CD4-positive, CD25-positive, alpha-beta regulatory T cell (primary cell): Measurements from ENCODE around the gene DNAJC16. TPM values are rescaled to one million over a fixed set of nuclear protein-coding genes. Genes with fewer than 3 reads are reported as not detected.
A peak's percentile ranks its signal among the peaks of the same experiment; 100 is the strongest.
"Not testable (repeated sequence)": the region's sequence is repeated elsewhere in the genome, so short reads cannot be mapped to it uniquely, and the experiment has no call there.

Experiments used
- ATAC-seq, 2 donors: fragments of 150-1000 bp; cut with Tn5 transposase; one replicate each; pipeline ENCODE4 v1.10.0; 2021; ENCODE audit warnings: low read depth in 2 of 2, moderate number of reproducible peaks in 2 of 2, moderate library complexity in 1 of 2
- DNase-seq, 3 donors: peaks; one replicate each; pipeline versions ENCODE4 v3.0.0 to v3.0.0-alpha.2; 2012 to 2022; ENCODE audit warnings: mixed read lengths in 1 of 3
- H3K27ac ChIP-seq: one replicate; pipeline ENCODE4 v1.7.0; 2013; ENCODE audit warnings: mild to moderate bottlenecking, low read length; ENCODE audit not compliant: insufficient read depth, poor library complexity, severe bottlenecking
- H3K27me3 ChIP-seq: one replicate; pipeline ENCODE4 v1.7.0; 2013; ENCODE audit warnings: low read length; ENCODE audit not compliant: control insufficient read depth, insufficient read depth
- H3K36me3 ChIP-seq: one replicate; pipeline ENCODE4 v1.7.0; 2013; ENCODE audit warnings: mild to moderate bottlenecking, low read length, moderate library complexity; ENCODE audit not compliant: control insufficient read depth, insufficient read depth
- H3K4me1 ChIP-seq: 2 replicates; pipeline ENCODE4 v1.7.0; 2013; ENCODE audit warnings: mild to moderate bottlenecking, low read length; ENCODE audit not compliant: insufficient read depth, control insufficient read depth, poor library complexity, severe bottlenecking
- H3K4me3 ChIP-seq: one replicate; pipeline ENCODE4 v1.7.0; 2013; ENCODE audit warnings: low read depth, mild to moderate bottlenecking, low read length, moderate library complexity
- H3K9me3 ChIP-seq, 2 experiments: 1 replicate in 1 of 2; 2 replicates in 1 of 2; pipeline ENCODE4 v1.7.0; 2013; ENCODE audit warnings: low read length in 2 of 2, mild to moderate bottlenecking in 1 of 2, moderate library complexity in 1 of 2; ENCODE audit not compliant: control insufficient read depth in 2 of 2
- H3K27ac Mint-ChIP-seq, 3 donors: one replicate each; pipeline ENCODE4 v1.8.0; 2020 to 2022; ENCODE audit warnings: mild to moderate bottlenecking in 3 of 3, mixed read lengths in 3 of 3, moderate library complexity in 2 of 3
- H3K27me3 Mint-ChIP-seq: one replicate; pipeline ENCODE4 v1.8.0; 2022; ENCODE audit warnings: mild to moderate bottlenecking, mixed read lengths
- H3K36me3 Mint-ChIP-seq: one replicate; pipeline ENCODE4 v1.8.0; 2020; ENCODE audit warnings: mixed read lengths
- H3K4me1 Mint-ChIP-seq, 4 donors: one replicate each; pipeline ENCODE4 v1.8.0; 2020 to 2022; ENCODE audit warnings: mixed read lengths in 4 of 4, mild to moderate bottlenecking in 1 of 4
- H3K4me3 Mint-ChIP-seq, 4 donors: one replicate each; pipeline ENCODE4 v1.8.0; 2020 to 2022; ENCODE audit warnings: mild to moderate bottlenecking in 4 of 4, mixed read lengths in 4 of 4, moderate library complexity in 3 of 4
- H3K9me3 Mint-ChIP-seq, 7 donors: one replicate each; pipeline ENCODE4 v1.8.0; 2020 to 2022; ENCODE audit warnings: mixed read lengths in 7 of 7, mild to moderate bottlenecking in 3 of 7, moderate library complexity in 2 of 7
- polyA plus RNA-seq, 4 donors: library from polyadenylated mRNA; unstranded; fragments of 300-500 nt; fragmentation: Illumina TruSeq; gene quantifications; one replicate each; pipeline ENCODE4 v1.2.3, GENCODE V29; 2021
- total RNA-seq: library from RNA; stranded (reverse); gene quantifications from one replicate; pipeline ENCODE4 v1.2.3, GENCODE V29; 2022

DNAJC16 gene
- total and polyA plus RNA-seq, 5 donors from 2014 or later = 6.5 to 17.0 (median 7.8) TPM

DNA sequence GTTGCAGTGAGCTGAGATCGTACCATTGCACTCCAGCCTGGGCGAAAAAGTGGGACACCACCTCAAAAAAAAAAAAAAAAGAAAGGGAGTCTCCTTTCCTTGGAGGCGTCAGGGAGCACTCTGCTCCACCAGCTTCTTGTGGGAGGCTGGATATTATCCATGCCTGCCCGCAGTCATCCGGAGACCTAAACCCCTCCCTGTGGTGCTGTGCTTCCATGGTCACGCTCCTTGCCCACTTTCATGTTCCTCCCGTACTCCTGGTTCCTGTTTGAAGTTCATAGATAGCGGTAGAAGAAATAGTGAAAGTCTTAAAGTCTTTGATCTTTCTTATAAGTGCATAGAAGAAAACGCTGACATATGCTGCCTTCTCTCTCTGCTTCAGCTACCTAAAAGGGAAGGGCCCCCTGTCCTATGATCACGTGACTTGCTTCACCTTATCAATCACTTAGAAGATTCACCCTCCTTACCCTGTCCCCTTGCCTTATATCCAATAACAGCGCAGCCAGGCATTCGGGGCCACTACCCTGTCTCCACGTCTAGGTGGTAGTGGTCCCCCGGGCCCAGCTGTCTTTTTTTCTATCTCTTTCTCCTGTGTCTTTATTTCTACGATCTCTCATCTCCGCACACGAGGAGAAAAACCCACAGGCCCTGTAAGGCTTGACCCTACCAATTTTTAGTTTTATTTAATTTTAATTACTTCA lies 5.3 kb upstream of the DNAJC16 start:
- not testable (repeated sequence) for H3K36me3 ChIP-seq, H3K27ac ChIP-seq, H3K4me3 ChIP-seq, H3K27me3 Mint-ChIP-seq, H3K27me3 ChIP-seq, H3K9me3 Mint-ChIP-seq, ATAC-seq, H3K9me3 ChIP-seq
- H3K27ac Mint-ChIP-seq = peak overlapping the region in 2 of 3 donors; percentile 44 to 48
- peaks cover 18 to 55% (median 35%) of the 10 kb centered on the region in 4 donors for H3K4me1 Mint-ChIP-seq
- peaks cover 25% of the 10 kb centered on the region for H3K4me1 ChIP-seq
- peak in 1 of 3 donors; percentile 22 for DNase-seq
- peaks cover 14% of the 10 kb centered on the region for H3K36me3 Mint-ChIP-seq
- peak overlapping the region; percentile 52 to 72 (median 68) for H3K4me3 Mint-ChIP-seq

DNA sequence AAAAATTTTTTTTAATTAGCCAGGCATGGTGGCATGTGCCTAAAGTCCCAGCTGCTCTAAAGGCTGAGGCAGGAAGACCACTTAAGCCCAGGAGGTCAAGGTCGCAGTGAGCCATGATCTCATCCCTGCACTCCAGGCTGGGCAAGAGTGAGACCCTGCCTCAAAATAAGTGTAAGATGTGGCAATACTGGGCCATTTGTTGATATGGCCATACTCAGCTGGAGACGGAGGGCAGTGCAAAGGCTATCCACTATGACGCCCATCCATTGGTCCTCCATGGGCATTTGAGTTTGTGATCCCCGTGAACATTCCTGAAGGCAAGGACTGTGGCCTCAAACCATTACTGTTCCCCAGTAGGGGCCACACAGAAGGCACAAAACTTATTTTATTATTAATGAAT lies 4.1 kb upstream of the DNAJC16 start:
- H3K27ac ChIP-seq = no peak overlapping the region
- Mint-ChIP-seq H3K9me3 (no peaks in the 10 kb centered on the region), H3K36me3 (peaks cover 9% of the 10 kb centered on the region), H3K4me3 (peak overlapping the region; percentile 42 to 95 (median 72)), H3K27me3 (no peaks in the 10 kb centered on the region), H3K4me1 (peaks cover 21 to 57% (median 29%) of the 10 kb centered on the region in 4 donors), H3K27ac (peak overlapping the region in 1 of 3 donors; percentile 93)
- peaks cover 34% of the 10 kb centered on the region for H3K4me1 ChIP-seq
- no peak for DNase-seq
- H3K27me3 ChIP-seq = no peaks in the 10 kb centered on the region
- ATAC-seq = no peak
- H3K9me3 ChIP-seq = no peaks in the 10 kb centered on the region
- H3K4me3 ChIP-seq = no peak overlapping the region
- H3K36me3 ChIP-seq = peaks cover 3% of the 10 kb centered on the region

DNA sequence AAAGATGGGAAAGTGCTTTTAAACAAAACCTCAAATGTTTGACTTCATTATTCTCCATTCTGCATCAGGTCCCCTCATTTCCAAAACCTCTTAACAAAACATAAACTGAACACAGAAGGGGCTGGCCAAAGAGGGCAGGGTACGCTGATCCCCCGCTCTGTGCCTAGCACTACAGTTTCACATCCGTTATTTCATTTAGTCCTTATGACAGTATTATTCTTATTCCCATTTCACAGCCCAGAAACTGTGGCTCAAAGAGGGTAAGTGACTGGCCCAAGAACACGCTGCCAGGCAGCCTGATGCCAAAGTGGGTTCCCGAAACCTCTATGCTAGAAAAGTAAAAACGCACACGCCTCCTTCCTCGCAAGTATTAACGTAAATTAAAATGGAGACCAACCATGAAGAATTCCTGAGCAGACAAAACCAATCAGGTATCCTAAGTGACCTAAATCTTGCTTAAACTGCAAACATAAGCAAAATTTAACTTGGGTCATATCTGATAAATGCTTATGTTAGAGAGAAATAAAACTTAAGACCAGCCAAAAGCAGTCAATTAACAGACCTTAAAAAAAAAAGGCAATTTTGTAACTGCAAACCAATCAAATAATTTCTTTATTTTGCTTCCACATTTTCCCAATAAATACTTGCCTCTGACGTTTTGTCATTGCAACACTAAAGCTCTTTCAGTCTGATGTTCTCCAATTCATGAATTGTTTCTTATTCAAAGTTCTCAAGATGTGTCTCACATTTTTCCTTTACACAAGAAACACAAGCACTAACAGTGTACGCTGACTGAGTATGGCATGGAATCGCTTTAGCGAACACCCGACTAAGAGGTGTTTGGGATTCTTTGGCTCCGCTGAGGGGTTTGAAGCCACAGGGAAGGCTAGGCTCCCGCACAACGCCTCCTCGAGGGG lies 3.3 kb upstream of the DNAJC16 start:
- Histone ChIP-seq H3K36me3 (peaks cover under 1% of the 10 kb centered on the region), H3K4me1 (peaks cover 36% of the 10 kb centered on the region), H3K27ac (peak overlapping the region; percentile 99), H3K27me3 (no peaks in the 10 kb centered on the region), H3K4me3 (peak overlapping the region; percentile 82), H3K9me3 (no peaks in the 10 kb centered on the region)
- no peaks in the 10 kb centered on the region for H3K9me3 Mint-ChIP-seq
- peak overlapping the region; percentile 91 to 97 (median 94) for H3K4me3 Mint-ChIP-seq
- H3K36me3 Mint-ChIP-seq = peaks cover 2% of the 10 kb centered on the region
- no peaks in the 10 kb centered on the region for H3K27me3 Mint-ChIP-seq
- H3K27ac Mint-ChIP-seq = peak overlapping the region; percentile 43 to 100 (median 93)
- no peak for DNase-seq
- H3K4me1 Mint-ChIP-seq = peaks cover 21 to 63% (median 34%) of the 10 kb centered on the region in 4 donors
- ATAC-seq = no peak

DNA sequence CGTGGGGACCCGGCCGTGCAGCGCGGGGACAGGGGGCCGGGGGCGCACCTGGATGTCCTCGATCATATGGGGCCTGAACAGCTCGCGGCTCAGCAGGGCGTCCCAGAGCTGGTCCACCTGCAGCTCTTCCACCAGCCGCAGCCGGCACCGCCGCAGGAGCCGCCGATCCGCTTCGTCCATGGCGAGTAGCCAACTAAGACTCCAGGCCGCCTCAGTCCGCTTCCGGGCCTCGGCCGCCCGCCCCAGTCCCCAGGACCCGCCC lies 2.7 kb upstream of the DNAJC16 start, which contains the start of gene CASP9:
Gene CASP9 (minus strand): TSS at position 195 of the 262 bp plus-strand sequence. CDS start 15 bp downstream, at position 180.
- H3K4me1 Mint-ChIP-seq = peaks cover 21 to 65% (median 35%) of the 10 kb centered on the region in 4 donors
- H3K36me3 Mint-ChIP-seq = no peaks in the 10 kb centered on the region
- H3K27ac Mint-ChIP-seq = peak within 1 kb of the TSS; percentile 93 to 100 (median 98)
- H3K9me3 Mint-ChIP-seq = no peaks in the 10 kb centered on the region
- no peaks in the 10 kb centered on the region for H3K9me3 ChIP-seq
- H3K4me1 ChIP-seq = peaks cover 36% of the 10 kb centered on the region
- peak within 1 kb of the TSS; percentile 91 to 97 (median 94) for H3K4me3 Mint-ChIP-seq
- peak within 1 kb of the TSS; percentile 93 for H3K4me3 ChIP-seq
- no peaks in the 10 kb centered on the region for H3K36me3 ChIP-seq
- no peak for DNase-seq
- peak within 1 kb of the TSS; percentile 99 for H3K27ac ChIP-seq
- H3K27me3 Mint-ChIP-seq = no peaks in the 10 kb centered on the region
- no peaks in the 10 kb centered on the region for H3K27me3 ChIP-seq
- no peak for ATAC-seq

DNA sequence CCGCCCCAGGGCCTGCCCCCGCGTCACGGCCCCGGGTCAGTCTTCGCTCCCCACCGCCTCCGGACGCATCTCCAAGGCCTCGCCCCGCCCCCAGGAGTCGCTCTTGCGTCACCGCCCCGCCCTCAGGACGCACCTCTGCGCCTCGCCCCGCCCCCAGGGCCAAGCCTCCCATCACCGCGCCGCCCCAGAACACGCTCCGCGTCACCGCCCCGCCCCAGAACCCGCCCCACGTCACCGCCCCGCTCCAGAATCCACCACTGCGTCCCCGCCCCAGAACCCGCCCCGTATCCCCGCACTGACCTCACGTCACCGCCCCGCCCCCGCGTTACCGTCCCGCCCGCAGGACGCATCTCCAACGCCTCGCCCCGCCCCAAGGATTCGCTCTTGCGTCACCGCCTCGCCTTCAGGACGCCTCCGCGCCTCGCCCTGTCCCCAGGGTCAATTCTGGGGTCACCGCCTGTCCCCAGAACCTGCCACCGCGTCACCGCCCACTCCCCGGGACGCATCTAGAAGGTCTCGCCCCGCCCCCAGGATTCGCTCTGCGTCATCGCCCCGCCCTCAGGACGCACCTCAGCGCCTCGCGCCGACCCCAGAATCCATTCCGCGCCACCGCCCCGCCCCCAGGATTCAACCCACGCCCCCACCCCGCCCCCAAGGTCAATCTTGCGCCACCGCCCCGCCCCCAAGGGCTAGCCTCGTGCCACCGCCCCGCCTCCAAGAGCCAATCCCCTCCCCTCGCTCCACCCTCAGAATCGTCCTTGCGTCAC lies 2.2 kb upstream of the DNAJC16 start:
- Mint-ChIP-seq H3K27ac (peak overlapping the region; percentile 93 to 100 (median 98)), H3K4me1 (peaks cover 21 to 65% (median 36%) of the 10 kb centered on the region in 4 donors), H3K4me3 (peak overlapping the region; percentile 73 to 97 (median 93)), H3K27me3 (no peaks in the 10 kb centered on the region), H3K36me3 (no peaks in the 10 kb centered on the region), H3K9me3 (no peaks in the 10 kb centered on the region)
- Histone ChIP-seq H3K27me3 (no peaks in the 10 kb centered on the region), H3K36me3 (no peaks in the 10 kb centered on the region), H3K4me1 (peaks cover 36% of the 10 kb centered on the region), H3K9me3 (no peaks in the 10 kb centered on the region), H3K4me3 (no peak overlapping the region), H3K27ac (peak overlapping the region; percentile 99)
- DNase-seq (peak; percentile 99 to 100 (median 100)), ATAC-seq (peak; percentile 52 to 68)

DNA sequence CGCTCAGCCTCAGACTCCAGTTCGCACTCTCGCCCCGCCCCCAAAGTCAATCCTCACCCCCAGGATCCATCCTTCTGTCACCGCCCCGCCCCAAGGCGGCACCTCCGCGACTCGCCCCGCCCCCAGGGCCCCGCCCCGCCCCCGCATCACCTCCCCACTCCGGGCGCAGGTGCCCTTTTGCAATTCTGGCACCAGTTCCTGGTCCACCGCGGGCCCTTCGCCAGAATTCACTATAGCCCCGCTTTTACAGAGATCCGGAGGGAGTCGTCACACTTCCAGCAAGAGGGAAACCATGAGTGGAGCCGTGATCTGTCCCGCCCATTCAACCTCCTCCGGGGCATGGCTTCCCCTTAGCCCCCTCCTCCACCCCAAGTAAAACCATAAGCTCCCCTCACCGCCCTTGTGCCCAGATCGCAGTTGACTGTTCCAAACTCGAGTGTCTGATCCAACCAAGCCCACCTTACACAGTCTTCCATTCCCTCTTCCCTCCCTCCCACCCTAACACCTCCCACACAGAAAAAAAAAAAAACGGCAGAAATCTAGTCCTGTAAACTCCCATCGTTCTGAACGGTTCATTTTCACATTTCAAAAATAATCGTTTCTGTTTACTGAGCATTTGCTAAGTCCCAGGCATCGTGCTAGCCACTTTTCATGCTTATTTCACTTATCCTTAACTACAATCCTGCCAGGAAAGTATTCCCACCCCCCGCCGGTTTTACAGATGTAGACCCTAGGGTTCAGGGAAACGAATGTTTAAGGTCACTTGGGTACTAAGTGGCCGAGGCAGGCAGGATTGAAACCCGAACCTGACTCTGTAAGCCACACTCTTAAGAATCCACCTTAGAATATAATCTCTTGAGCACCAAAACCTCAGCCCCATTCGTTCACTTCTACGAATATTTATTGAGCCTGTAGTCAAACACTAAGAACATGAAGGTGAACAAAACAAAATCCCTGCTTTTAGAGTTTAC lies 1.3 kb upstream of the DNAJC16 start:
- peak overlapping the region; percentile 93 for H3K4me3 ChIP-seq
- H3K36me3 ChIP-seq = no peaks in the 10 kb centered on the region
- H3K4me3 Mint-ChIP-seq = peak overlapping the region; percentile 73 to 97 (median 93)
- peaks cover 36% of the 10 kb centered on the region for H3K4me1 ChIP-seq
- peak in 1 of 3 donors; percentile 23 for DNase-seq
- H3K27me3 Mint-ChIP-seq = no peaks in the 10 kb centered on the region
- H3K4me1 Mint-ChIP-seq = peaks cover 21 to 61% (median 36%) of the 10 kb centered on the region in 4 donors
- no peaks in the 10 kb centered on the region for H3K36me3 Mint-ChIP-seq
- H3K27me3 ChIP-seq = no peaks in the 10 kb centered on the region
- peak in 1 of 2 donors; percentile 65 for ATAC-seq
- H3K9me3 ChIP-seq = no peaks in the 10 kb centered on the region
- peak overlapping the region; percentile 93 to 100 (median 98) for H3K27ac Mint-ChIP-seq
- H3K27ac ChIP-seq = peak overlapping the region; percentile 99
- H3K9me3 Mint-ChIP-seq = no peaks in the 10 kb centered on the region
